GM12878 (cell line): ENCODE results near the gene PTPRM. TPM values are rescaled to one million over a fixed set of nuclear protein-coding genes. Genes with fewer than 3 reads are reported as not detected.

ENCODE experiments used
- ATAC-seq: fragments of 200-7000 bp; cut with Tn5 transposase; 3 replicates; pipeline ENCODE4 v1.9.1; 2020; ENCODE audit warnings: mild to moderate bottlenecking, moderate library complexity
- BruUV-seq: library from RNA; stranded (reverse); fragments of 400-500 nt; replicated peaks from 2 replicates; lab custom pipeline; 2021; lab: Mats Ljungman, UMichigan
- CTCF ChIA-PET: fragments of 300-600 bp; sonication (Branson Sonifier 250); formaldehyde crosslinking; extraction: SDS; loops from one replicate; lab custom pipeline; 2021; ENCODE audit warnings: inconsistent platforms; lab: Yijun Ruan, JAX
- POLR2A ChIA-PET: fragments of 350-600 bp; formaldehyde crosslinking; extraction: SDS; loops from one replicate; lab custom pipeline; 2021; ENCODE audit warnings: inconsistent platforms; lab: Charles Lee
- RAD21 ChIA-PET: fragments of 300-600 bp; sonication (Branson Sonifier 250); formaldehyde crosslinking; loops from one replicate; lab custom pipeline; 2023; ENCODE audit warnings: antibody characterized with exemption; ENCODE audit not compliant: unreplicated experiment; lab: Charles Lee
- SMC1A ChIA-PET: fragments of 300-600 bp; sonication (Branson Sonifier 250); formaldehyde crosslinking; loops from one replicate; lab custom pipeline; 2023; ENCODE audit not compliant: unreplicated experiment, uncharacterized antibody; lab: Charles Lee
- DNase-seq: peaks from one replicate; pipeline ENCODE4 v3.0.0-alpha.2; 2011; ENCODE audit warnings: low read depth, low spot score
- FAIRE-seq: peaks from 3 replicates; lab custom pipeline; 2011; peaks lifted over from hg19 to GRCh38; lab: Jason Lieb, UNC
- H2AFZ ChIP-seq: 2 replicates; pipeline ENCODE4 v1.6.0; 2011; ENCODE audit warnings: low read depth, low read length, control low read depth; ENCODE audit not compliant: control insufficient read depth
- H3K27ac ChIP-seq: 2 replicates; pipeline ENCODE4 v1.5.1; 2011; ENCODE audit warnings: control low read depth; ENCODE audit not compliant: control insufficient read depth, insufficient read depth
- H3K27me3 ChIP-seq, 2 experiments: replicated peaks in 1 of 2; 2 replicates each; pipeline versions ENCODE4 v1.6.0 to v1.6.1; 2011; ENCODE audit warnings: low read length in 1 of 2; ENCODE audit not compliant: control insufficient read depth in 2 of 2, insufficient read depth in 2 of 2
- H3K36me3 ChIP-seq, 2 experiments: 2 replicates each; pipeline ENCODE4 v1.5.1; 2011; ENCODE audit warnings: low read length in 1 of 2; ENCODE audit not compliant: control insufficient read depth in 2 of 2, insufficient read depth in 2 of 2
- H3K4me1 ChIP-seq: 2 replicates; pipeline ENCODE4 v1.6.1; 2011; ENCODE audit warnings: mild to moderate bottlenecking, low read length, moderate library complexity, mixed read lengths; ENCODE audit not compliant: control insufficient read depth, insufficient read depth
- H3K4me2 ChIP-seq: 2 replicates; pipeline ENCODE4 v1.6.0; 2011; ENCODE audit warnings: control low read depth; ENCODE audit not compliant: control insufficient read depth, insufficient read depth
- H3K4me3 ChIP-seq: fragments of 200-600 bp; sonication (generic); 2 replicates; pipeline ENCODE4 v1.5.1; 2016
- H3K79me2 ChIP-seq: 2 replicates; pipeline ENCODE4 v1.6.0; 2011; ENCODE audit warnings: low read length; ENCODE audit not compliant: control insufficient read depth, insufficient read depth
- H3K9ac ChIP-seq: 2 replicates; pipeline ENCODE4 v1.8.0; 2011; ENCODE audit warnings: low read length, control low read depth, mixed read lengths; ENCODE audit not compliant: control insufficient read depth, insufficient read depth
- H3K9me3 ChIP-seq: replicated peaks from 3 replicates; pipeline ENCODE4 v1.5.1; 2011; ENCODE audit warnings: mild to moderate bottlenecking, low read length; ENCODE audit not compliant: control insufficient read depth, insufficient read depth
- H4K20me1 ChIP-seq: 2 replicates; pipeline ENCODE4 v1.6.0; 2011; ENCODE audit not compliant: control insufficient read depth, insufficient read depth
- BACH1 ChIP-seq: fragments of 450-650 bp; IDR thresholded peaks from 2 replicates; pipeline ENCODE4 v1.6.1; 2017; ENCODE audit warnings: mild to moderate bottlenecking, borderline replicate concordance
- CREM ChIP-seq: IDR thresholded peaks from 2 replicates; pipeline ENCODE4 v1.6.1; 2014; ENCODE audit warnings: antibody characterized with exemption, low read depth
- DPF2 ChIP-seq: fragments of 450-650 bp; IDR thresholded peaks from 2 replicates; pipeline ENCODE4 v1.6.1; 2017; ENCODE audit warnings: mild to moderate bottlenecking
- ETV6 ChIP-seq, 2 experiments: fragments of 450-650 bp in 1 of 2; IDR thresholded peaks in 1 of 2; conservative IDR thresholded peaks in 1 of 2; 2 replicates each; pipeline ENCODE4 v1.6.1; 2014; ENCODE audit warnings: antibody characterized with exemption in 1 of 2, borderline replicate concordance in 1 of 2, low read depth in 1 of 2, mild to moderate bottlenecking in 1 of 2, moderate library complexity in 1 of 2
- HDAC2 ChIP-seq: fragments of 200-600 bp; sonication (generic); IDR thresholded peaks from 2 replicates; pipeline ENCODE4 v1.6.1; 2017
- MEF2B ChIP-seq: fragments of 450-650 bp; IDR thresholded peaks from 2 replicates; pipeline ENCODE4 v1.6.1; 2018; ENCODE audit warnings: mild to moderate bottlenecking, moderate library complexity; ENCODE audit not compliant: partially characterized antibody, poor library complexity, severe bottlenecking
- NBN ChIP-seq: fragments of 450-650 bp; IDR thresholded peaks from 2 replicates; pipeline ENCODE4 v1.6.1; 2016
- RAD51 ChIP-seq: fragments of 450-650 bp; IDR thresholded peaks from 2 replicates; pipeline ENCODE4 v1.6.1; 2016; ENCODE audit warnings: moderate library complexity, mild to moderate bottlenecking, inconsistent platforms
- RELA ChIP-seq: fragments of 450-650 bp; IDR thresholded peaks from 2 replicates; pipeline ENCODE4 v1.8.0; 2014; ENCODE audit warnings: borderline replicate concordance; ENCODE audit not compliant: partially characterized antibody
- TBL1XR1 ChIP-seq: IDR thresholded peaks from 2 replicates; pipeline ENCODE4 v1.6.1; 2012; ENCODE audit warnings: low read depth, low read length, improper control_type of control experiment
- TCF3 ChIP-seq: IDR thresholded peaks from 2 replicates; pipeline ENCODE4 v1.6.1; 2012; ENCODE audit warnings: low read depth, mild to moderate bottlenecking, low read length, borderline replicate concordance; ENCODE audit not compliant: insufficient read depth
- WRNIP1 ChIP-seq: IDR thresholded peaks from 2 replicates; pipeline ENCODE4 v1.6.1; 2011; ENCODE audit warnings: low read depth, low read length, improper control_type of control experiment, borderline replicate concordance
- ZSCAN29 ChIP-seq: fragments of 450-650 bp; IDR thresholded peaks from 2 replicates; pipeline ENCODE4 v1.6.1; 2017; ENCODE audit warnings: mild to moderate bottlenecking, moderate library complexity
- ZZZ3 ChIP-seq: IDR thresholded peaks from 2 replicates; pipeline ENCODE4 v1.6.1; 2011; ENCODE audit warnings: low read depth; ENCODE audit not compliant: control insufficient read depth, insufficient read length
- WGBS: methylation state at CpG from one replicate; pipeline ENCODE4 v1.1.6; 2016; ENCODE audit warnings: low lambda C conversion rate; ENCODE audit not compliant: insufficient replicate concordance, insufficient coverage; ENCODE audit errors: missing lambda C conversion rate; 5-methylcytosine and 5-hydroxymethylcytosine counted together
- in situ Hi-C: fragments of 300-500 bp; cut with MboI; formaldehyde crosslinking; loops from 9 replicates; pipeline ENCODE4 v1.14.3; 2018; ENCODE audit warnings: mixed read lengths
- intact Hi-C: fragments of 100-400 bp; cut with micrococcal nuclease; formaldehyde crosslinking; loops from one replicate; pipeline ENCODE4 v1.14.2; 2022; ENCODE audit not compliant: unreplicated experiment
- polyA plus RNA-seq, 11 experiments: library from polyadenylated mRNA; depleted of rRNA in 4 of 11; unstranded in 6 of 11; stranded (reverse) in 5 of 11; fragments of >200 nt; fragmentation: Nextera tagmentation in 4 of 11; fragmentation: Illumina TruSeq in 1 of 11; extraction: Ambion mirVana in 4 of 11; extraction: Trizol in 1 of 11; gene quantifications; 1 replicate in 1 of 11; 2 replicates in 10 of 11; pipeline versions ENCODE4 v1.2.1 to v1.2.3, GENCODE V29; 2011 to 2016; ENCODE audit warnings: inconsistent platforms in 2 of 11, missing spikeins in 2 of 11, low read depth in 1 of 11
- total RNA-seq, 4 experiments: library from RNA; depleted of rRNA in 3 of 4; stranded (reverse); fragments of >200 nt in 3 of 4; fragmentation: Illumina TruSeq in 1 of 4; extraction: Trizol in 1 of 4; gene quantifications; 2 replicates each; pipeline versions ENCODE4 v1.2.1 to v1.2.3, GENCODE V29; 2013 to 2021
- TF ChIP-seq, protein P1 (sequence below): IDR thresholded peaks from 2 replicates; pipeline ENCODE4 v1.6.1; 2011; ENCODE audit warnings: low read depth, low read length, improper control_type of control experiment, borderline replicate concordance
- TF ChIP-seq, protein P2 (sequence below): fragments of 150-350 bp; IDR thresholded peaks from 2 replicates; pipeline ENCODE4 v1.6.1; 2016; ENCODE audit warnings: low read depth, low read length
- TF ChIP-seq, protein P3 (sequence below): IDR thresholded peaks from 2 replicates; pipeline ENCODE4 v1.6.1; 2012; ENCODE audit warnings: mild to moderate bottlenecking, low read depth, low read length

PTPRM gene
- total and polyA plus RNA-seq, 10 of the 15 experiments (the other 5 are each of a cell fraction or from before 2014, with no cell fraction given): 0.07 to 22.6 (median 0.60) TPM

DNA sequence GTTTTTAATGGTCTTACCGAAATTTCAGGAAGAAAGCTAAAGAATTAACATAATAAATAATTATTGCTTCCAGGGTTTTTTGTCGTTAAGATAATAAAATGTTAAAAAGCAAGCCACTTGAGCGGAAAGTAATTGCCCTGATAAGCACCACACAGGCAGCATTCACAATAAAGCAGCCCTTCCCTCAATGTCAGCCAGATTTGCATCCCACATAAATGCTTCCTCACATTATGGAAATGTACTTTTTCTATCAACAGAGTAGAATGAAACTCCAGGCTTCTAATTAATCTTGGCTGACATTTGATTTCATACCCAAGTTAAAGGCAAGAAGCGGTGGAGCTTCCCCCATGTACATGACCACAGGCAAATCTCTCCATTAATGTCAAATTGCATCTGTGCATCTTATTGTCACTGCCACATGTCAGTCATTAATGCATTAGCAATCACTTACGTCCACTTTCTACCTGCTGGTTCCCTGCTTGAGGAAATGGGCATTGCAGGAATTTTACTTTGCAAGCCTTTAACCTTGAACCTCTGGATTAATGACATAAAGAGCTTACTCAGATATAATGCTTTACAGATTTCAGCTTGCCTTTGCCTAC, 26.2 kb downstream of the PTPRM start:
- SMC1A ChIA-PET: no interaction called here
- no peaks in the 10 kb centered on the region for H3K9me3 ChIP-seq
- CTCF ChIA-PET: no interaction called here
- FAIRE-seq (no peak), ATAC-seq (no peak), DNase-seq (no peak)
- POLR2A ChIA-PET: no interaction called here
- no peaks in the 10 kb centered on the region for H3K4me1 ChIP-seq
- no peaks in the 10 kb centered on the region for H3K79me2 ChIP-seq
- 18% methylated on average over 5 of the region's 5 CpGs for WGBS
- BruUV-seq: no TSS peak
- in situ Hi-C loops (no loop called here), intact Hi-C loops (no loop called here)
- no peaks in the 10 kb centered on the region for H4K20me1 ChIP-seq
- no peaks in the 10 kb centered on the region for H3K36me3 ChIP-seq
- no peak overlapping the region for H3K4me3 ChIP-seq
- no peak overlapping the region for H2AFZ ChIP-seq
- RAD21 ChIA-PET: no interaction called here
- H3K9ac ChIP-seq: no peak overlapping the region
- 0 out of 4 replicates have a peak, but pooled peaks cover 0 to 1% of the 10 kb centered on the region in 2 experiments for H3K27me3 ChIP-seq
- no peak overlapping the region for H3K4me2 ChIP-seq
- H3K27ac ChIP-seq: no peak overlapping the region
- TF ChIP-seq MEF2B (no peak), DPF2 (no peak), TCF3 (no peak), ZZZ3 (no peak), RAD51 (no peak), HDAC2 (no peak), WRNIP1 (no peak), ZSCAN29 (no peak), NBN (no peak), RELA (no peak), ETV6 (conservative IDR thresholded peaks at IDR 0.05 in 1 of 2, IDR thresholded peaks at IDR 0.05 in 1 of 2; ENCODE audit: borderline replicate concordance in 1 of 2, low read depth in 1 of 2) (no peak), TBL1XR1 (no peak), CREM (no peak), BACH1 (no peak)
- TF ChIP-seq, protein P1, sequence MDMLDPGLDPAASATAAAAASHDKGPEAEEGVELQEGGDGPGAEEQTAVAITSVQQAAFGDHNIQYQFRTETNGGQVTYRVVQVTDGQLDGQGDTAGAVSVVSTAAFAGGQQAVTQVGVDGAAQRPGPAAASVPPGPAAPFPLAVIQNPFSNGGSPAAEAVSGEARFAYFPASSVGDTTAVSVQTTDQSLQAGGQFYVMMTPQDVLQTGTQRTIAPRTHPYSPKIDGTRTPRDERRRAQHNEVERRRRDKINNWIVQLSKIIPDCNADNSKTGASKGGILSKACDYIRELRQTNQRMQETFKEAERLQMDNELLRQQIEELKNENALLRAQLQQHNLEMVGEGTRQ: no peak
- TF ChIP-seq, protein P2, sequence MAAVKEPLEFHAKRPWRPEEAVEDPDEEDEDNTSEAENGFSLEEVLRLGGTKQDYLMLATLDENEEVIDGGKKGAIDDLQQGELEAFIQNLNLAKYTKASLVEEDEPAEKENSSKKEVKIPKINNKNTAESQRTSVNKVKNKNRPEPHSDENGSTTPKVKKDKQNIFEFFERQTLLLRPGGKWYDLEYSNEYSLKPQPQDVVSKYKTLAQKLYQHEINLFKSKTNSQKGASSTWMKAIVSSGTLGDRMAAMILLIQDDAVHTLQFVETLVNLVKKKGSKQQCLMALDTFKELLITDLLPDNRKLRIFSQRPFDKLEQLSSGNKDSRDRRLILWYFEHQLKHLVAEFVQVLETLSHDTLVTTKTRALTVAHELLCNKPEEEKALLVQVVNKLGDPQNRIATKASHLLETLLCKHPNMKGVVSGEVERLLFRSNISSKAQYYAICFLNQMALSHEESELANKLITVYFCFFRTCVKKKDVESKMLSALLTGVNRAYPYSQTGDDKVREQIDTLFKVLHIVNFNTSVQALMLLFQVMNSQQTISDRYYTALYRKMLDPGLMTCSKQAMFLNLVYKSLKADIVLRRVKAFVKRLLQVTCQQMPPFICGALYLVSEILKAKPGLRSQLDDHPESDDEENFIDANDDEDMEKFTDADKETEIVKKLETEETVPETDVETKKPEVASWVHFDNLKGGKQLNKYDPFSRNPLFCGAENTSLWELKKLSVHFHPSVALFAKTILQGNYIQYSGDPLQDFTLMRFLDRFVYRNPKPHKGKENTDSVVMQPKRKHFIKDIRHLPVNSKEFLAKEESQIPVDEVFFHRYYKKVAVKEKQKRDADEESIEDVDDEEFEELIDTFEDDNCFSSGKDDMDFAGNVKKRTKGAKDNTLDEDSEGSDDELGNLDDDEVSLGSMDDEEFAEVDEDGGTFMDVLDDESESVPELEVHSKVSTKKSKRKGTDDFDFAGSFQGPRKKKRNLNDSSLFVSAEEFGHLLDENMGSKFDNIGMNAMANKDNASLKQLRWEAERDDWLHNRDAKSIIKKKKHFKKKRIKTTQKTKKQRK: no peak
- TF ChIP-seq, protein P3, sequence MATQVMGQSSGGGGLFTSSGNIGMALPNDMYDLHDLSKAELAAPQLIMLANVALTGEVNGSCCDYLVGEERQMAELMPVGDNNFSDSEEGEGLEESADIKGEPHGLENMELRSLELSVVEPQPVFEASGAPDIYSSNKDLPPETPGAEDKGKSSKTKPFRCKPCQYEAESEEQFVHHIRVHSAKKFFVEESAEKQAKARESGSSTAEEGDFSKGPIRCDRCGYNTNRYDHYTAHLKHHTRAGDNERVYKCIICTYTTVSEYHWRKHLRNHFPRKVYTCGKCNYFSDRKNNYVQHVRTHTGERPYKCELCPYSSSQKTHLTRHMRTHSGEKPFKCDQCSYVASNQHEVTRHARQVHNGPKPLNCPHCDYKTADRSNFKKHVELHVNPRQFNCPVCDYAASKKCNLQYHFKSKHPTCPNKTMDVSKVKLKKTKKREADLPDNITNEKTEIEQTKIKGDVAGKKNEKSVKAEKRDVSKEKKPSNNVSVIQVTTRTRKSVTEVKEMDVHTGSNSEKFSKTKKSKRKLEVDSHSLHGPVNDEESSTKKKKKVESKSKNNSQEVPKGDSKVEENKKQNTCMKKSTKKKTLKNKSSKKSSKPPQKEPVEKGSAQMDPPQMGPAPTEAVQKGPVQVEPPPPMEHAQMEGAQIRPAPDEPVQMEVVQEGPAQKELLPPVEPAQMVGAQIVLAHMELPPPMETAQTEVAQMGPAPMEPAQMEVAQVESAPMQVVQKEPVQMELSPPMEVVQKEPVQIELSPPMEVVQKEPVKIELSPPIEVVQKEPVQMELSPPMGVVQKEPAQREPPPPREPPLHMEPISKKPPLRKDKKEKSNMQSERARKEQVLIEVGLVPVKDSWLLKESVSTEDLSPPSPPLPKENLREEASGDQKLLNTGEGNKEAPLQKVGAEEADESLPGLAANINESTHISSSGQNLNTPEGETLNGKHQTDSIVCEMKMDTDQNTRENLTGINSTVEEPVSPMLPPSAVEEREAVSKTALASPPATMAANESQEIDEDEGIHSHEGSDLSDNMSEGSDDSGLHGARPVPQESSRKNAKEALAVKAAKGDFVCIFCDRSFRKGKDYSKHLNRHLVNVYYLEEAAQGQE: no peak
